Heart left ventricle (tissue), 16 donors: ENCODE data around the gene DIRAS1. TPM values are rescaled to one million over a fixed set of nuclear protein-coding genes. Genes with fewer than 3 reads are reported as not detected.

Experiments used
- ATAC-seq, 4 donors: fragments of 200-7000 bp; cut with Tn5 transposase; one replicate each; pipeline ENCODE4 v1.9.1; 2020 to 2022; ENCODE audit warnings: moderate library complexity in 4 of 4, mild to moderate bottlenecking in 3 of 4, moderate number of reproducible peaks in 1 of 4
- DNase-seq, 5 donors: peaks; one replicate each; pipeline ENCODE4 v3.0.0-alpha.2; 2020
- H3K27ac ChIP-seq, 12 donors: fragments of 200-600 bp; sonication (generic) in 4 of 12; one replicate each; pipeline versions ENCODE4 v1.5.0 to v1.8.0; 2016 to 2022; ENCODE audit warnings: mild to moderate bottlenecking in 2 of 12
- H3K27me3 ChIP-seq, 9 donors: fragments of 200-600 bp; sonication (generic) in 2 of 9; one replicate each; pipeline versions ENCODE4 v1.5.1 to v1.8.0; 2016 to 2022; ENCODE audit warnings: mild to moderate bottlenecking in 3 of 9
- H3K36me3 ChIP-seq, 9 donors: fragments of 200-600 bp; sonication (generic) in 2 of 9; one replicate each; pipeline versions ENCODE4 v1.5.0 to v1.8.0; 2018 to 2022; ENCODE audit warnings: mild to moderate bottlenecking in 2 of 9
- H3K4me1 ChIP-seq, 12 donors: fragments of 200-600 bp; sonication (generic) in 4 of 12; one replicate each; pipeline versions ENCODE4 v1.5.0 to v1.8.0; 2016 to 2022; ENCODE audit warnings: mild to moderate bottlenecking in 3 of 12
- H3K4me3 ChIP-seq, 12 donors: fragments of 200-600 bp; sonication (generic) in 4 of 12; one replicate each; pipeline versions ENCODE4 v1.5.0 to v1.8.0; 2017 to 2022; ENCODE audit warnings: mild to moderate bottlenecking in 9 of 12, moderate library complexity in 4 of 12
- H3K9me3 ChIP-seq, 12 donors: fragments of 200-600 bp; sonication (generic) in 4 of 12; one replicate each; pipeline versions ENCODE4 v1.5.0 to v1.8.0; 2016 to 2022; ENCODE audit warnings: mild to moderate bottlenecking in 1 of 12
- POLR2A ChIP-seq, 2 donors: fragments of 450-650 bp; IDR thresholded peaks; one replicate each; pipeline ENCODE4 v1.6.1; 2017; ENCODE audit warnings: antibody characterized with exemption in 2 of 2, mild to moderate bottlenecking in 2 of 2, moderate library complexity in 2 of 2
- WGBS, 4 donors: extraction: QIAGEN DNeasy Blood & Tissue Kit in 2 of 4; methylation state at CpG; one replicate each; pipeline versions ENCODE4 v1.1.5 to v1.1.7; 2013 to 2018; 5-methylcytosine and 5-hydroxymethylcytosine counted together
- intact Hi-C, 10 donors: fragments of 100-400 bp; cut with DNase I; formaldehyde crosslinking; loops; one replicate each; pipeline versions ENCODE4 v1.11.1 to v1.14.2; 2022
- polyA plus RNA-seq, 2 donors: library from polyadenylated mRNA; stranded (reverse); fragments of 200-250 nt; gene quantifications; one replicate each; pipeline ENCODE4 v1.2.3, GENCODE V29; 2013
- total RNA-seq, 9 donors: library from RNA; depleted of rRNA in 2 of 9; stranded (reverse); fragments of >200 nt in 2 of 9; fragmentation: NEBNext Ultra II Directional in 3 of 9; extraction: Animal tissue kit (Norgen Biotek cat#: 25700) in 3 of 9; gene quantifications; one replicate each; pipeline versions ENCODE4 v1.1.0 to v1.2.4, GENCODE V29; 2016 to 2023
- TF ChIP-seq, protein P1 (sequence below), 12 donors: fragments of 200-600 bp; sonication (generic) in 4 of 12; IDR thresholded peaks; one replicate each; pipeline versions ENCODE4 v1.5.0 to v1.8.0; 2018 to 2022; ENCODE audit warnings: antibody characterized with exemption in 12 of 12, mild to moderate bottlenecking in 5 of 12
- donor health status: ischemic (EF 13 %, LVEDD 7.1; RV severe dilation, severe dysfunction).
- donor health status: healthy with polysubstance abuse.
- donor health status: DM: no; HTN: yes; CAD: no.
- donor health status: DM: no; HTN: no; CAD: no.
- donor health status: ischemic (EF 25% LVEDD 6.9; RV normal size, moderate dysfunction).
- donor health status: ischemic (EF 25% LVEDD 5.7; RV mildly dilated, moderate dysfunction).
- donor health status: healthy.
- donor health status: DM: yes; HTN: yes; CAD: no.
- donor health status: ischemic (EF 35%, LVEDD 5.7; RV mildly dilated, moderate dysfunction).
- donor health status: nonischemic (EF 11% LVEDD 7.7; RV severe dilation, severe dysfunction).
- donor health status: DM: yes; HTN: yes; CAD: no.
- donor health status: PGD.
- donor health status: ischemic (EF 29% LVEDD 5.4; RV normal size, mild dysfunction).
- donor health status: nonischemic (EF 23%, LVEDD 6.1; RV moderate dilation, normal function).

The DIRAS1 gene
- total and polyA plus RNA-seq, 11 donors = 77.4 to 191 (median 142) TPM

- Histone ChIP-seq H3K4me3 (no peak overlapping the region), H3K4me1 (peaks cover 0 to 17% (median 2%) of the 10 kb centered on the region in 12 donors), H3K9me3 (no peaks in the 10 kb centered on the region), H3K27ac (no peak overlapping the region), H3K36me3 (no peaks in the 10 kb centered on the region), H3K27me3 (peaks cover 0 to 9% (median 0%) of the 10 kb centered on the region in 9 donors)
- DNase-seq (no peak), ATAC-seq (no peak)
- intact Hi-C loops = no loop called here
- WGBS, 4 donors = 94 to 97% (median 96%) methylated on average over 5 of the region's 5 CpGs
- no peak for TF ChIP-seq POLR2A (IDR thresholded peaks at IDR 0.05)
- TF ChIP-seq, protein P1, sequence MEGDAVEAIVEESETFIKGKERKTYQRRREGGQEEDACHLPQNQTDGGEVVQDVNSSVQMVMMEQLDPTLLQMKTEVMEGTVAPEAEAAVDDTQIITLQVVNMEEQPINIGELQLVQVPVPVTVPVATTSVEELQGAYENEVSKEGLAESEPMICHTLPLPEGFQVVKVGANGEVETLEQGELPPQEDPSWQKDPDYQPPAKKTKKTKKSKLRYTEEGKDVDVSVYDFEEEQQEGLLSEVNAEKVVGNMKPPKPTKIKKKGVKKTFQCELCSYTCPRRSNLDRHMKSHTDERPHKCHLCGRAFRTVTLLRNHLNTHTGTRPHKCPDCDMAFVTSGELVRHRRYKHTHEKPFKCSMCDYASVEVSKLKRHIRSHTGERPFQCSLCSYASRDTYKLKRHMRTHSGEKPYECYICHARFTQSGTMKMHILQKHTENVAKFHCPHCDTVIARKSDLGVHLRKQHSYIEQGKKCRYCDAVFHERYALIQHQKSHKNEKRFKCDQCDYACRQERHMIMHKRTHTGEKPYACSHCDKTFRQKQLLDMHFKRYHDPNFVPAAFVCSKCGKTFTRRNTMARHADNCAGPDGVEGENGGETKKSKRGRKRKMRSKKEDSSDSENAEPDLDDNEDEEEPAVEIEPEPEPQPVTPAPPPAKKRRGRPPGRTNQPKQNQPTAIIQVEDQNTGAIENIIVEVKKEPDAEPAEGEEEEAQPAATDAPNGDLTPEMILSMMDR (IDR thresholded peaks at IDR 0.05) = no peak
Observed at GRCh38 chr19:2706251-2706650, 14.9 kb downstream of the DIRAS1 start.

DNA sequence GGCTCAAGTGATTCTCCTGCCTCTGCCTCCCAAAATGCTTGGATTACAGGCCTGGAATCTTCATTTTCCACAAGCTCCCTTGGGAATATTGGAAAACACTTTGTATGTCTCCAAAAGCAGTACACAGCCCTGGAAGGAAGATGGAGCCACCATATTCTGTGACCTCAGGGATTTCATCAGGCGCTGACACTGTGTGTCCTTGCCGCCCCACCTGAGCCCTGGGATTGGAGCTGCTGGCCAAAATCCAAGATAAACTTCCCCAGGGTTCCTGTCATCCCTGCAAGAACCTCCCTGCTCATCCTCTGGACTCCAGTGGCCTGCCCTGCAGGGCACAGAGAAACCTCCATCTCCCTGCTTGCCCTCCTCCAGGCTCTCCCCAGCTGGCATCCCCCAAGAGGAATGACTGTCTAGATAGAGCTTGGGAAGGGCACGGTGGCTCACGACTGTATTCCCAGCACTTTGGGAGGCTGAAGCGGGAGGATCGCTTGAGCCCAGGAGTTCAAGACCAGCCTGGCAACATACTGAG, 17.4 kb downstream of the DIRAS1 start:
- Histone ChIP-seq H3K36me3 (no peaks in the 10 kb centered on the region), H3K9me3 (no peaks in the 10 kb centered on the region), H3K4me3 (no peak overlapping the region), H3K27me3 (peaks cover 0 to 9% (median 0%) of the 10 kb centered on the region in 9 donors), H3K4me1 (peaks cover 0 to 28% (median 2%) of the 10 kb centered on the region in 12 donors), H3K27ac (no peak overlapping the region)
- WGBS, 4 donors = 62 to 72% (median 66%) methylated on average over 6 of the region's 6 CpGs
- ATAC-seq (no peak), DNase-seq (no peak)
- intact Hi-C loops = loop anchor here in 3 of 10 donors (2.0 to 5.0 kb wide), 3 partner anchors 15 to 39 kb away; no protein-coding TSS in a partner anchor
- TF ChIP-seq, protein P1 (IDR thresholded peaks at IDR 0.05) = no peak
- no peak for TF ChIP-seq POLR2A (IDR thresholded peaks at IDR 0.05)

DNA sequence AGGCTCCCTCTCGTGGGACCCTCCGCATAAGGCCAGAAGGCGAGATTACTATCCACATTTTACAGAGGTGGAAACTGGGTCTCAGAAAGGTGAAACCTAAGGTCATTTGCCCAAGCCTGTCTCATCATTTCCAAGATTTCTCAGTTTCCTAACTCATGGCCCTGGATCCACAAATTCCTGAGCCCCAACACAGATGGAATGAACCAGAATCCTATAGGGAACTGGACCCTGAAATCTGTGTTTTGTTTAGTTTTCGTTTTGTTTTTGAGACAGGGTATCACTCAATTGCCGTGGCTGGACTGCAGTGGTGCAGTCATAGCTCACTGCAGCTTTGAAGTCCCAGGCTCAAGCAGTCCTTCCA, 18.1 kb downstream of the DIRAS1 start:
- WGBS, 4 donors = 80 to 87% (median 81%) methylated on average over 5 of the region's 5 CpGs
- no peak for ATAC-seq
- H3K4me1 ChIP-seq = peaks cover 0 to 28% (median 2%) of the 10 kb centered on the region in 12 donors
- TF ChIP-seq, protein P1 (IDR thresholded peaks at IDR 0.05) = no peak
- TF ChIP-seq POLR2A (IDR thresholded peaks at IDR 0.05) = no peak
- H3K4me3 ChIP-seq = peak overlapping the region in 9 of 12 donors; percentile 2 to 81 (median 28)
- no peaks in the 10 kb centered on the region for H3K9me3 ChIP-seq
- H3K27ac ChIP-seq = peak overlapping the region in 1 of 12 donors; percentile 31
- no peaks in the 10 kb centered on the region for H3K36me3 ChIP-seq
- H3K27me3 ChIP-seq = peaks cover 0 to 9% (median 0%) of the 10 kb centered on the region in 9 donors
- intact Hi-C loops = loop anchor here in 3 of 10 donors (2.0 to 5.0 kb wide), 2 partner anchors 36 to 38 kb away; no protein-coding TSS in a partner anchor
- no peak for DNase-seq

- H3K36me3 ChIP-seq = no peaks in the 10 kb centered on the region
- peaks cover 0 to 9% (median 0%) of the 10 kb centered on the region in 9 donors for H3K27me3 ChIP-seq
- peak within 1 kb of the TSS; percentile 20 to 81 (median 58) for H3K4me3 ChIP-seq
- peak; percentile 86 to 96 for TF ChIP-seq POLR2A (IDR thresholded peaks at IDR 0.05)
- TF ChIP-seq, protein P1 (IDR thresholded peaks at IDR 0.05) = no peak
- H3K27ac ChIP-seq = peak within 1 kb of the TSS in 7 of 12 donors; percentile 34 to 85 (median 55)
- DNase-seq = peak; percentile 92 to 97 (median 94)
- H3K9me3 ChIP-seq = no peaks in the 10 kb centered on the region
- peak; percentile 94 to 100 (median 99) for ATAC-seq
- intact Hi-C loops = loop anchor here in 3 of 10 donors (2.0 to 5.0 kb wide), 2 partner anchors 35 to 38 kb away; no protein-coding TSS in a partner anchor
- WGBS, 4 donors = 2 to 9% (median 5%) methylated on average over 16 to 77 of the region's 77 CpGs
- H3K4me1 ChIP-seq = peaks cover 0 to 31% (median 2%) of the 10 kb centered on the region in 12 donors
Observed at GRCh38 chr19:2702170-2703076, 18.7 kb downstream of the DIRAS1 start, which contains the start of gene GNG7. Gene GNG7, minus strand, starts transcription at chr19:2702694. Its CDS starts 182,006 bp downstream, at chr19:2520688.
